PC-3 (cell line): ENCODE measurements around the gene BANK1.

Experiments
- CTCF ChIP-seq: fragments of 300-600 bp; sonication (generic); conservative IDR thresholded peaks from 2 replicates; pipeline ENCODE4 v1.5.1; 2017; ENCODE audit warnings: antibody characterized with exemption, low read depth, mild to moderate bottlenecking, low read length
- EZH2 ChIP-seq: fragments of 300-600 bp; sonication (generic); IDR thresholded peaks from one replicate; pipeline ENCODE4 v1.6.1; 2017; ENCODE audit warnings: antibody characterized with exemption, mild to moderate bottlenecking, low read length; ENCODE audit not compliant: unreplicated experiment
- EZH2phosphoT487 ChIP-seq: fragments of 300-600 bp; sonication (generic); IDR thresholded peaks from 2 replicates; pipeline ENCODE4 v1.6.1; 2018; ENCODE audit warnings: mild to moderate bottlenecking, antibody characterized with exemption, low read length, borderline replicate concordance

- TF ChIP-seq EZH2 (no peak), CTCF (no peak), EZH2phosphoT487 (no peak)
Observed at GRCh38 chr4:101785486-101785885, 5.0 kb upstream of the BANK1 start.
